DMS79 (cell line): ENCODE results near the gene MLLT1.

Experiments used
- DNase-seq: peaks from one replicate; lab custom pipeline; 2025; lab: John Stamatoyannopoulos, UW

Gene MLLT1

DNA sequence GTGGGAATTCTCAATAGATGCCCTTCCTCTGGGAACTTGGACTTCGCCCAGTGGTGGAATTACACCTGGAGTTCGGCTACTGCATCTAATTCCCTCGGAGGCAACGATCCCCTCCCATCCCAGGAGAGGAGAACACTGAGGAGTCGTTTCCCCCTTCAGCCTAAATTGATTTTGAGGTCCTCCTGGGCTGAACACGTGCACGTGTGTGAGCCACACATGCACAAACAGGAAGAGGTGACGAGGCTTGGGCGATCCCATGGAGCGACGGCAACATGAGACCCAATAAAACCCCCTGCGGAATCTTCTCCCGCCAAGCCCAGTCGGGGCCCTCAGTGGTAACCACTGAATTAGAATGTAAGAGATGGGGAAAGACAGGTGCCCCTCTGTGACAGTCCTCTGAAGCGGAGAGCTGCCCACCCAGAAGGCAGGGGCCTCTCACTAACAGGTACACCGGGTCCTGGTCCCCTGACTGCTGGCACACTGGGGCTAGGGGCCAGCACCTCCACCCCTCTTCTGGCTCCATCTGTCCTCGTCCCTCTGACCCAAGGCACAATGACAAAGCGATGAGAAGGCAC lies 4.5 kb downstream of the MLLT1 start:
- no peak for DNase-seq

GRCh38 chr19:6274756-6275155 lies 5.0 kb downstream of the MLLT1 start:
- no peak for DNase-seq

- no peak for DNase-seq
Observed at GRCh38 chr19:6273701-6274601, 5.8 kb downstream of the MLLT1 start.

- DNase-seq, result no peak
Observed at GRCh38 chr19:6272913-6273600, 6.7 kb downstream of the MLLT1 start.

DNA sequence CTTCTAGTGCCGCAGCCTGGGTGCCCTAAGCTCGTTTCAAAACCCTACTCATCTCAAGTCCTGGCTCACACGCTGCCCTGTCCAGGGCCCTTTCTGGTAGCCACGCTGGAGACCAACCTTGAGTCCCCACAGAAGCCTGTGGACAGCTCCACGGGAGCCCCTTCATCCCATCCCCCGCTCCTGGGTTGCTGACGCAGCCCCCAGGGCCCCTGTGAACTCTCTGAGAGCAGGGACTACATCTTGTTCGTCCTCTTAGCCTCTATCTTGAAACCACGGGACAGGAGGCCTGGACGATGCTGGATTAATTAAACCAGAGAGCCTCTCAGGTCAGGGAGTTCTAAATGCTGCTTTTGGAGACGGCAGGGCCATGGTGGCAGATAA lies 7.4 kb downstream of the MLLT1 start:
- DNase-seq, result no peak

DNA sequence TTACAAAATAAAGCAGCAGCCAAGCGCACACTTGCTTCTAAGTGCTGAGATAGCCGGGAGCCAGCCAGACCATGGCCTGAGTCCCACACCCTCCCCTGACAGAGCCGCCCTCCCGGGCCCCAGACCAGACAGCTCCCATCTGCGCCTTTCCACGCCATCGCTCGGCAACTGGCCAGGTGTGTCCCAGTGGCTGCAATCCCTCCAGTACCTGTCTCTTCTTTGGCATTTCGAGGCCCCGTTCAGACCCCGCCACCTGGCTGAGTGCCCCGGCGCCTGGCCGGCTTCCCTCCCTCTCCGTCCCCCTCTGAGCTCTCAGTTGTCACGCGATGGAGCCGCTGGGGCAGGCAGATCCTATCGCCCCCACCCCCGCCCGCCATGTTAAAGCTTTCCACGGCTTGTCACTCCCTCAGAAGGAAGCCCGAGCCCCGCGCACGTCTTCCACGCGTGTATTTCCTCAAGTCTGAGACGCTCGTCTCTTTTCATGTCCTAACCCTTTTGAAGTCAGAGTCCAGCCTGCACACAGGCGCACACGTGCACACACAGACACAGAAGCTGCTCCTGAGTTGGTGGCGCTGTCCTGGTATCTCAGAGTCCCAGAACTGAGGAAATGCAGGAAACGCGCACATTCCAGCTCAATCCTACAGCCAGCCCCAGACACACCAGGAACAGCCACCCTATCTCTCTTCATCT lies 7.9 kb downstream of the MLLT1 start:
- DNase-seq, result peak; percentile 54

GRCh38 chr19:6271251-6271650 lies 8.5 kb downstream of the MLLT1 start:
- no peak for DNase-seq

DNA sequence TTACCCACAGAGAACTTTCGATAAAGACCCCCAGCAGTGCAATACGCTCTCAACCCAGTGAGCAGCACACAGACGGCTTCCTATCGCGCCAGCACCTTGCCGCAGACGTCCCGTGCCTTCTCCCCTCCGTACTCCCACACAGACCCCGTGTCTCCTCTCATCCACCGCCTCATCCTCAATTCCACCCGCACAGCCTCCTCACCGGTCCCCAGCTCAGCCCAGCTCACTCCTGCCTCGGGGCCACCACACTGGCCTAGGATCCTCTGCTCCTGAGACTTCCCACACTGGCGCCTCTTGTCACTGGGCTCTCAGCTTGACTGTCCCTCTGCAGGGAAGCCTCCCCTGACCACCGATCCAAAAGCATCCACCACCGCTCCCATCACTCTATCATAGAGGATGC lies 9.0 kb downstream of the MLLT1 start:
- DNase-seq, result no peak

GRCh38 chr19:6270076-6270745 lies 9.6 kb downstream of the MLLT1 start:
- no peak for DNase-seq

DNA sequence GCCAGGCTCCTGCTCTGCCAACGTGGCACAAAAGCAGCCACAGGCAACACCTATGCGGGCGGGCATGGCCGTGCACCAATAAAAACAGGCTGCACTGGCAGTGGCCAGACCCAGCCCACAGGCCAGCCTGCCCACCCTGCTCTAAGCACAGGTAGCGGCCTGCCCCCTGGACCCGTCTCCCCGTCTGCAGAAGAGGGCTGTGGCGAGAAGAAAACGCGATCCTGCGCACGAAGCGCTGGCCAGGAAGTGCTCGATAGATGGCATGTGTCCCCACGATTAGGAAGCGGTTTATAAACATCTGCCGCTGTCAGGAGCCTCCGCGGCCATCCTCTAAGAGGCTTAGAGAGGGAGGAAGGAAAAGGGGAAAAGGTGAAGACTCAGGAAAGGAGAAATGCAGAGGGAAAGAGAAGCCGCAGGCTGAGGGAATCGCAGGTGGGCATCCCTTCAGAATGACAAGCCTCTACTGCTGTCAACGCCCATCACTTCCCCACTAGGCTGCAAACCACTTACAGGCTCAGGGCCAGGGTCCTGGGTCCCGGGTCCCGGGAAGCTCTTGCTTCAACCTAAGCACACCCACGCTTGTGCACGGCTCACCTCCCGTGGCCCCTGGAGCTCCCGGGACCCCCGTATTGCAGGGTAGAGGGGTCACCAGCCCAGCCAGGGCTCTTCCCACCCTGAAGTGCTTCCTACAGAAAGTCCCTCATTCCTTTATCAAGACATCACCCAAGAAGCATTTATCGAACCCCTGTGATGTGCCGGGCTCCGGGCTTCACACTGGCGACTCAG lies 10.5 kb downstream of the MLLT1 start:
- DNase-seq, result no peak

DNA sequence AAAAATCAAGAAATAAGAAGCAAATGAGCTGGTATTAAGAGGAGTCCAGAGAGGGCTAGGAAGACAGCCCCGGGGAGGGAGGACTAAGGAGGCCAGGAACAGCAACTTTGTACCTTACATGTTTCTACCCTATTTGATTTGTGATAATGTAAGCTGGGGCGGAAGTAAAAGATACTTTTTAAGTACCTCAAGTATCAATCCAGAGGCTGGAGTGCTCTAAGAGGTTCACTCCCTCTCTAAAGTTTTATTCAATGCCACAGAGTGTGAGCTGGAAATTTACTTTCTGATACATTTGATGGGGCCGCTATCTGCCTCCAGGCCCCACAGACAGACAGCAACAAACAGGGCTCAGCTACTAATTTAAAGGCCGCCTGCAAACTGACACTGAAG lies 11.4 kb downstream of the MLLT1 start:
- no peak for DNase-seq

DNA sequence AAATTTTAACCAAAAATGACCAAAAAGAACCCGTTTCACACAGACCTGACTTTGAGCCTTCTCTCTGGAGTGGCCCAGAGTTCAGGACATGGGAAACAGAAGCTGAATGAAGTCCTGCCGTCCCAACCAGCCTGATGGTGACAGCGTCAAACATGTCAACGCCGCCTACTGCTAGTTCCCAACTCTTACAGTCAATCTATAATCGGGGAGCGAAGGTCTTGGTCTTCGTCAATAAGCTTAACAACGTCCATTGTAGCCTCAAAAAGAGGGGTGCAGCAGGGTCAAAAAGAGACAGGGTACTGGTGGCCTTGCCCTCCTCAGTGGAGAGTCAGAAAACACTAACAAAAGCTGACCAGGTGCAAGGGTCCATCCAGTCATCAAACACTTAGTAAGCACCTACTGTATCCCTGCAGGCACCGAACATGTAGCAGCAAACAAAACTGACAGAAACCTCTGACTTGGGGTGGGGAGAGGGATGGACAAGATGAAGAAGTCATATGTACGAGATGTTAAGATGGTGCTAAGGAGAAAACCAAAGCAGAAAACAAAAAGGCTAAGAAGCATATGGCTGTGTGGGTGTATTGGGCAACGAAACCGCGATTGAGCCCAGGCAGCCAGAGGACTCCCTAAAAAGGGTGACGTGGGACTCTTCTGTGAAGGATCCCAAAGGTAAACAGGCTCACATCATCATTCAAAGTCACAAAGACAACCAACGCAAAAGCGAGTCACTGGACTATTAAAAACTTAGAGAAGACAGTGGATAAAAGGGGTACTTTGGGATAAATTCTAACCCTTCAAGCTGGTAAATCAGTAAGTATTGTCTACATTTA lies 12.0 kb downstream of the MLLT1 start:
- no peak for DNase-seq

GRCh38 chr19:6264803-6265202 lies 15.0 kb downstream of the MLLT1 start:
- no peak for DNase-seq

DNA sequence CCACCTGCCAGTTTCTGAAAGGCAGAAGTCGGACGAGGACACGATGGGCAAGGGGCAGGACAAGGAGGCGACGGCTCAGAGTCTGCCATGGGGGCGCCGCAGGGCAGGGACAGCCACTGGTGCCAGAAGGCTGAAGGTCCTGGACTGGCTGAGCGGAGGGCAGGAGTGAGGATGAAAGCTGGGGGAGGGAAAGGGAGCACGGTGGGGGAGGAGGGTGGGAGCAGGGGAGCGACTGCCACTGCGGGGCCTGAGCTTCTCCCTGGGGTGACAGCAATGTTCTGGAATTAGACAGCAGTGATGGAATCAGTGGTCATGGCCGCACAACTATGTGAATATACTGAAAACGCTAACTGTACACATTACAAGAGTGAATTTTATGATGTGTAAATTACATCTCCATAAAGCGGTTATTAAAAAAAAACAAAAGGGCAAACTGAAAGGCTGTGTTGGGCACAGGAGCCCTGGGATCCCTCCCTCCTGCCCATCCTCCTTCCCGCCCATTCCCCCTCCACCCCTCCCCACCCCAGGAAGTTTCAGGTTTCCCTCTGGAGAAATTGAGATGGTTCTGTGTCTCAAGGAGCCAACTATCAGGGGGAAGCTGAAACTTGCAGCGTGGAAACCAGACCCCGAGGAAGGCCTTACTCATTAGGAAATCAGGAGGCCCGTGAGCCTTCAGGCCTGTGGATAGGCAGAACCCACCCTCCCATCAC lies 15.9 kb downstream of the MLLT1 start:
- no peak for DNase-seq

GRCh38 chr19:6263306-6263705 lies 16.5 kb downstream of the MLLT1 start:
- no peak for DNase-seq

DNA sequence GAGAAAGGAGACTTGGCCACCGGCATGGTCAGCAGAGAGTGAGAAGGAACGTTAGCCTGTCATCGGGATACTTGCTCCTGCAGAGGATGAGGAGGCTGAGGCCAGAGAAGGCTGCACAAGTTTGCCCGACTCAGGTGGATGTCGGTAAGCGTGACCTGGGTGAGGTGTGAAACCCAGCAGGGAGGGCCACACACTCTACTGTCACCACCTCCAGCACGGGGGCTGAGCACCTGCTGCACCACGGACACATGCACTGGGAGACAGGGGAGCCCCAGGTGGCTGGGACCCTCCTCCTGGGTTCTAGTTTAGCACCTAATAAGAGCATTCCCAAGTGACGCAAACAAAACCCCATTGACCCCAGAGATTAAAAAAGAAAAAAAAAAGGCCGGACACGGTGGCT lies 17.3 kb downstream of the MLLT1 start:
- no peak for DNase-seq

DNA sequence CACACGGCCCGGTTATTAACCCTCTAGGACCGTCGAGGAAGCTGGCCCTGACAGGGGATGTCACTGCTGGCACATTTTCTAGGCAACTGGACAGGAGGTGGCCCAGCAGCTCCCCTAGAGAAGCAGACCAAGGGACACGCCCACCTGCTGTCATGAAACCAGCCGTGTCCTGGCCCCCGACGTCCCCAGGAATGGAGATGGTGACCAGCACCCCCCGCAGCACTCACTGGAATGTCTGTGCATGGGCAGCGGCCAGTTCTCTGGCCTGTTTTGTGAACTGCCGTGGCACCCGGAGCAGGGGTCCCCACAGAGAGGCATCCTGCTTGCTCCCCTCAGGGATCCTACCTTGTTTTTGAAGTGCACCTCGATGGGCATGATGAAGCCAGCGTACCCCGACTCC lies 17.9 kb downstream of the MLLT1 start:
- DNase-seq, result no peak

GRCh38 chr19:6260912-6261650 lies 18.7 kb downstream of the MLLT1 start:
- no peak for DNase-seq

DNA sequence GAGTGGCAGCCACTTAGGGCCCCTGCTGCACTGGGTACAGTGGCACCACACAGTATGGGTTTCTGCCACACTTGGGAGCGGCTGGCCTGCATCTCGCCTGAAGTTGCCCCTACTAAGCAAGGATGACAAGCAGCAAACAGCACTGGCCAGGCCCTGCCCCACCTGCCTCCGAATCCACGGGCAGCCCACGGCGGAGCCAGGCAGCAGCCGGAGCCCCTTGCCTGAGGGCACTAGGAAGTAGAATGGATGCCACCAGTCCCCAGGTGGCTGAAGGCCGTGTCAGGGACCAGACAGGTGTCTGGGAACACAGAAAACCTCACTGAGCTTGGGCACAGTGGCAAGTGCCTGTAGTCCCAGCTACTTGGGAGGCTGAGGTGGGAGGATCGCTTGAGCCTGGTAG lies 19.4 kb downstream of the MLLT1 start:
- no peak for DNase-seq
